NCI-H1105 treated with DMSO at 0.1 percent for 48 hours (cell line): ENCODE measurements around the gene RASA3.
"Not testable (repeated sequence)": the region's sequence is repeated elsewhere in the genome, so short reads cannot be mapped to it uniquely, and the experiment has no call there.

Experiments used
- DNase-seq: peaks from one replicate; lab custom pipeline; 2025; lab: John Stamatoyannopoulos, UW

The RASA3 gene

GRCh38 chr13:114080739-114081561, 51.5 kb downstream of the RASA3 start:
- no peak for DNase-seq

- DNase-seq: no peak
These were observed 52.6 kb downstream of the RASA3 start for GRCh38 chr13:114079601-114080536.

- no peak for DNase-seq
These were observed 53.7 kb downstream of the RASA3 start for GRCh38 chr13:114078461-114079451.

DNA sequence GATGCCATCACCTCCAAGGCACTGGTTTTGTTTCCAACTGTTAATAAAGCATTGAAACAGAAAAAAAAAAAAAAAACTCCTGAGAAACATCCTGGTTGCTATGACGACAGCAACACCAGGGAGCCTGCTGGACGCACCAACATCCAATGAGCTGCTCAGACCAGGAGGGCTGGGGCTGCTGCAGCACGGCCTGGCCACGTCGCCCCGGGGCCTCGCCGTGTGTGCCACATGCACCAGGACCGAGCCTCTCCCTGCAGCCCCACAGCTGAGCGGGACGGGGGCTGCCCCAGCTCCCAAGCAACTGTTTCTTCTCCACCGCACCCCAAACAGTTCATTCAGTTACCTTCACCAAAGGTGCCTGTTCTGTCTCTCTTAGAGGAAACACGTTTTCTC, 54.5 kb downstream of the RASA3 start:
- no peak for DNase-seq

GRCh38 chr13:114077099-114077932, 55.1 kb downstream of the RASA3 start:
- DNase-seq: no peak

DNA sequence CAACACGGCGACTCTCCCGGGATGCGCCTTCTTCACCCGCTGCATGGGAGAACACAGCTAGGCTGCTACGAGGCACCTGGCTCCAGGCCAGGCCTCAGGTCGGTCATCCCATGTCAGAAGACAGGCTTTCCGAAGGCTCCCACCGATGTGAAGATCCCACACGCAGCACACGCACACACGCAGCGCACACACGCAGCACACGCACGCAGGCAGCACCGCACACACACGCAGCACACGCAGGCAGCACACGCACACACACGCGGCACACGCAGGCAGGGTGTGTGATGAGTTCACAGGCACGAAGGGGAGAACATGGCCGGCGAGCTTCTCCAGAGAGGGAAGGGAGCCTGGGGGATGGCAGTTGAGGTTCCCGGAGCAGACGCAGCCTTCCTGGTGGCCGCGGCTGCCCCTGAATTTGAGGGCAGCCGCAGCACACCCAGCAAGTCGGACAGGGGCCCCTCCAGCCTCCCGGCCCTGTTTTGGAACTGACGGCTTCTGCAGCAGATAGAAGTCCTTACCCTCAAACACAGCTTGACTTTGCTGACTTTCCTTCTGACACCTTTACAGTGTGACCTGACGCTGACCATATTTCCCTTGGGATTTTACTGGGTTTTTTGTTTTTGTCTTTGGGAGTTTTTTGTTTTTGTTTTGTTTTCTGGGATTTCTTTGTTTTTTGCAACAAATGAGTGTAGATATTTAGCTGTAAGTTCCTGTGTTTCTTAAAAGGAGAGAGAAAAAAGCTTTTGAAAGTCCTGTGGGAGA, 55.9 kb downstream of the RASA3 start:
- no peak for DNase-seq

DNA sequence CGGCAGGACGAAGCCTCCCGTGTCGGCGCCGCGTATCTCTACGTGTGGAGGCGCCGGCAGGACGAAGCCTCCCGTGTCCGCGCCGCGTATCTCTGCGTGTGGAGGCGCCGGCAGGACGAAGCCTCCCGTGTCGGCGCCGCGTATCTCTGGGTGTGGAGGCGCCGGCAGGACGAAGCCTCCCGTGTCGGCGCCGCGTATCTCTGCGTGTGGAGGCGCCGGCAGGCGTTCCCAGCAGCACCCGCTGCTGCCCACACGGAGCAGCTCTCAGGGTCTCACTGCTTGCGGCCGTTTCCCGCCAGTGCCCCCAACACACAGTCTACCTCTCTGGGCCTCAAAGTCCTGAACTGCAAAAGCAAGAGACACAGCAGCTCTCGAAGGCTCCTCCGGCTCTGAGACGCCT, 56.6 kb downstream of the RASA3 start:
- DNase-seq: not testable (repeated sequence)

- no peak for DNase-seq
These were observed 57.6 kb downstream of the RASA3 start for GRCh38 chr13:114074671-114075315.

DNA sequence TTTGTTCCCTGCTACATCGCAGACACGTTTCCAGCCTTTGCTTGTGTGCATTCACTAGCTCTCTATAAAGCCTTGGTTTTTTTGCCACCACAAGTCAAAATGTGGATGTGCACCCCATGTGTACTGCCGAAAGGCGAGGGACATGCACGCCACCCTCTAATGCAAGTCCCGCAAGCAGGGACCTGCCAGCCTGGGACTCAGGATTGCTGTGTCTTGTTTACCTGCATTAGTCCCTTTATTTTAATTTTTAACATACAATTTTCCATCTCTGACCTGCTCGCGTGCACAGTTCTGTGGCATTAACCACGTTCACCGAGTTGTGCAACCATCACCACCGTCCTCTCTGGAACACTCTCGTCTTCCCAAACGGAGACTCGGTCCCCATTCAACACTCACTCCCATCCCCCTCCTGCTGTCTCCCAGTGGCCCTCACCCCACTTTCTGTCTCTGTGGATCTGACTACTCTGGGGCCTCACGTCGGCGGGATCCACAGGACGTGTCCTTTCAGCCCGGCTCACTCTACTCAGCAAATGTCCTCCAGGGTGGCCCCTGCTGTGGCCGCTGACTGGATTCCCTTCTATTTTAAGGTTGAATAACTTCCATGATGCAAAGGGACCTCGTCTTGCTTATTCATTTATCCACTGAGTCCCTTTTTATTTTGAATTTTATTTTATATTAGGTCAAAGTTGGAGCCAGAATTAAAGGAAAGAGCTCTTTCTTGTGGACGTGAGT, 58.4 kb downstream of the RASA3 start:
- no peak for DNase-seq

GRCh38 chr13:114072421-114072820, 60.0 kb downstream of the RASA3 start:
- no peak for DNase-seq

DNA sequence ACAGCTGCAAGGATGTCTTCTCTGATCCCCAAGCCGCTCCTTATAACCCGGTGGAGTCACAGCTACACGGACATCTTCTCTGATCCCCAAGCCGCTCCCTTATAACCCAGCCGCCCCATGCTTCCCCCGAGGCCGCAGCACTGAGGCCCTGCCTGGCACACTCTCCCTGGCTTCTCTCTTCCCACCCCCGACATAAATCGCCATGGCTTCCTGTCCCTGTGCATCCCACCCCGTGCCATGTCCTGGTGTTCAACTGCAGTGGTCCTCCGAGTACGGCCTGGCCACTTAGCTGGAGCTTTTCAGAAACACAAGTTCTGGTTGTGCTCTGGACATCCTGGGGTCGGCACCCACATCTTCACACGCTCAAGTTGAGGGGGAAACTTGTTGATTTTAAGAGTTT, 60.4 kb downstream of the RASA3 start:
- no peak for DNase-seq

GRCh38 chr13:114071410-114071809, 61.0 kb downstream of the RASA3 start:
- DNase-seq: no peak

DNA sequence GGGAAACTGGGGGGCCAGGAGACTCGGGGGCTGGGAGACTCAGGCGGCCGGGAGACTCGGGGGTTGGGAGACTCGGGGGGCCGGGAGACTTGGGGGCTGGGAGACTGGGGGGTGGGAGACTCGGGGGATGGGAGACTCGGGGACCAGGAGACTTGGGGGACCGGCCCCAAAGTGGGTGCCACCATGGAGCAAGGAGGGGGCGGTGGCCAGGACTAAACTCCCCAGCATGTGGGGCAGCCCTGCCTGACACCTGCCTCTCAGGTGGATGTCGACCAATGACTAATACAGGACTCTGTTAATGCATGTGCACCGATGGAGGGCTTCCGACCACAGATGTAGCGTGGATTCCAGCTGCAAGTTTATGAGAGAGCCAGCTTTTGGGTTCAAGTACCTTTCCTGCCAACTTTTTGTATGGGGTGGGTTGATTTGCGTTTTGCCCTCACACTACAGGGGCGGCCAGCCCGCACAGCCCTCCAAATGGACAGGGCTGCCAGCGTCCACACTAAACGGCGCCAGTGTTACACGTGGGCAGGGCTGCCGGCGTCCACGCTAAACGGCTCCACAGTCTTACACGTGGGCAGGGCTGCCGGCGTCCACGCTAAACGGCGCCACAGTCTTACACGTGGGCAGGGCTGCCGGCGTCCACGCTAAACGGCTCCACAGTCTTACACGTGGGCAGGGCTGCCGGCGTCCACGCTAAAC, 62.2 kb downstream of the RASA3 start:
- no peak for DNase-seq

DNA sequence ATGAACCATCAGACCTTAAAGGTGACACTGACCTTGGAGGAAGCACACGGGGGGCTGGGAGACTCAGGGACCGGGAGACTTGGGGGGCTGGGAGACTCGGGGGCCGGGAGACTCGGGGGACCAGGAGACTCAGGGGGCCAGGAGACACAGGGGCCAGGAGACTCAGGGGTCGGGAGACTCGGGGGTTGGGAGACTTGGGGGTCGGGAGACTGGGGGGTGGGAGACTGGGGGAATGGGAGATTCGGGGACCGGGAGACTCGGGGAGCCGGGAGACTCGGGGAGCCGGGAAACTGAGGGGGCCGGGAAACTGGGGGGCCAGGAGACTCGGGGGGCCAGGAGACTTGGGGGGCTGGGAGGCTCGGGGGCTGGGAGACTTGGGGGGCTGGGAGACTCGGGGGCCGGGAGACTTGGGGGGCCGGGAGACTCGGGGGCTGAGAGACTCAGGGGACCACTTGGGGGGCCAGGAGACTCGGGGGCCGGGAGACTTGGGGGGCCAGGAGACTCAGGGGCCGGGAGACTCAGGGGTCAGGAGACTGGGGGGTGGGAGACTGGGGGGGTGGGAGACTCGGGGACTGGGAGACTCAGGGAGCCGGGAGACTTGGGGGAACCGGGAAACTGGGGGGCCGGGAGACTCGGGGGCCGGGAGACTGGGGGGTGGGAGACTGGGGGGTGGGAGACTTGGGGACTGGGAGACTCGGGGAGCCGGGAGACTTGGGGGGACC, 62.9 kb downstream of the RASA3 start:
- DNase-seq: no peak

DNA sequence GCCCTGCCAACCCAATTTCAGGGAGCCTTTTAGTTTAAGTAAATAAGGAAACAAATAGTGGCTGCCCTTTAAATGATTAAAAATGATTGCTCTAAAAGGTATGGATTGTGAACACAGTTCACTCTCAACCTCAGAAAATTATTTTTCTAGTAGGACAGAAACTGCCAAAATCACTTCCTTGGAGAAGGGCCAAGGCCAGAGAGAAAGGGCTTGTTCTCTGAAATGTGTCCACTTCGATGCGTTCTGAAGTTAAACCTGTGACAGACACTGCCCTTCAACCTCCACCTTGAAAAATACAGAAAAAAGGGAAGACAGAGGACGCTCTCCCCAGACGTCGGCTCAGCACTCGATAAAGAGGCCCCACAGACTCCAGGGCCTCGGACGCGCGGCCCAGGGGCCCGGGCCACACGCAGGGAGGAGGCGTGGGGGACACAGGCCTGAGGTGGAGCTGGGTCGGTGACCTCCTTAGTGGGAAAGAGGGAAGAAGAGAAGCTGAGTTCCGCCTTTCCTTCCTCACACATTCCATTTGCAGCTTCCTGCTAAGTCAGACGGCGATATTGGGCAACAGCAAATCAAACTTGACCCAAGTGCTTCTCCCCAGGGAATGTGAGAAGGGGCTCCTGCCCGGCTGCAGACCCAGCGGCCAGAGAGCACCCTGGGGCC, 63.6 kb downstream of the RASA3 start:
- no peak for DNase-seq

DNA sequence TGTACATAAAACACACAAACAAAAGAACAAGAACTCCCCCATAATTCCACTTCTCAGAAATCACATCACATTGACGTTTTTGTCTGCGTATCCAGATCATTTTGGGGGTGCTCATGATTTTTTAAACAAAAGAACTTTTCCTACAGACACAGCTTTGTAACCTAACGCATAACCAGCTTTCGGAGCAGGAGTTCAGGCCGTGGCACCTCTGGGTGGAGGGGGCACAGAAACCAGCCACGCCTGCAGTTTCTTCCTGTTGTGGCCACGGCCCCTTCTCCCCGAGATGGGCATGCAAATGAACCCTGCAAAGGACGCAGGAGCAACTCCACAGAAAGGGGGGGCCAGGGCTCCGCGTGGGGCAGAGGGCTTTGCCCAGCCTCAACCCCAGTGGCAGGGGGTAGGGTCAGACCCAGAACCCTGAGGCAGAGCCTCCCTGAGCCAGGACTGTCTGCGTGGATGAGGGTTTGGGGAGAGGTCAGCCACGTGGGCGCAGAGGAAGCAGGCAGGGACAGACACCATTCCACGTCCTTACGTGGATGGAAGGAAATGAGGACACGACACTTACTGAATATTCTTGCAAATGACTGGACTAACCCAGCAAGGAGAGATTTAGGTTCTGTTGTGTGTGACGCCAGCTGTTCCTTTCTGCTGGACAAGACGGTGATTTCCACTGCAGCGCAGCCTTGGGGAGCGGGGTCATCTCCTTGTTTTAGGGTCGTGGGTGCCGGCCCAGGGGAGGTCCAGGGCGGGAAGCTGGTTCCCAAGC, 64.4 kb downstream of the RASA3 start:
- DNase-seq: no peak
